ENCODE measurements around the gene ZSWIM1. TPM values are rescaled to one million over a fixed set of nuclear protein-coding genes. Genes with fewer than 3 reads are reported as not detected.

The ZSWIM1 gene
- total and polyA plus RNA-seq, 2 of the 8 experiments (the other 6 are each of a cell fraction or from before 2014, with no cell fraction given), result 14.1 to 15.6 TPM

GRCh38 chr20:45926731-45927070 is 45.7 kb downstream of the ZSWIM1 start:
- Histone ChIP-seq H3K4me1 (replicated peaks in 1 of 4; ENCODE audit: control insufficient read depth in 3 of 4, insufficient read depth in 4 of 4, low read length in 3 of 4) (peaks cover 3 to 5% (median 4%) of the 10 kb centered on the region in 4 experiments; a peak in 4 of 7 replicates), H4K8ac (ENCODE audit: extremely low read depth, insufficient read depth, low read length) (no peak overlapping the region), H2BK12ac (ENCODE audit: low read depth, low read length) (no peak overlapping the region), H3K18ac (ENCODE audit: extremely low read depth, low read length) (no peak overlapping the region), H2BK5ac (ENCODE audit: low read depth, low read length) (no peak overlapping the region), H3K23me2 (ENCODE audit: low read depth, low read length) (no peaks in the 10 kb centered on the region), H3K4me3 (ENCODE audit: extremely low read depth in 1 of 4, insufficient read depth in 2 of 4, low read depth in 3 of 4, low read length in 4 of 4) (no peak overlapping the region), H4K91ac (replicated peaks; ENCODE audit: insufficient read length, low read length) (no peak overlapping the region), H2BK20ac (ENCODE audit: low read length) (no peak overlapping the region), H3K56ac (replicated peaks; ENCODE audit: insufficient read length, low read depth, low read length) (no peak overlapping the region), H2BK120ac (replicated peaks; ENCODE audit: low read depth, low read length) (no peak overlapping the region), H3K79me2 (ENCODE audit: control insufficient read depth in 1 of 2, insufficient read depth in 2 of 2, low read length in 2 of 2) (no peaks in the 10 kb centered on the region), H3K27ac (ENCODE audit: low read depth, low read length) (no peak overlapping the region), H3K4me2 (ENCODE audit: insufficient read depth in 1 of 2, low read depth in 2 of 2, low read length in 2 of 2) (no peak overlapping the region), H3K79me1 (ENCODE audit: low read depth, low read length) (no peaks in the 10 kb centered on the region), H4K5ac (ENCODE audit: insufficient read length, low read depth, low read length) (no peak overlapping the region), H2AFZ (ENCODE audit: low read length) (no peak overlapping the region), H3K14ac (ENCODE audit: insufficient read length) (no peak overlapping the region), H3K36me3 (ENCODE audit: control insufficient read depth in 2 of 4, insufficient read depth in 4 of 4, low read length in 3 of 4) (no peaks in the 10 kb centered on the region), H2BK15ac (ENCODE audit: low read length) (no peak overlapping the region), H3K23ac (ENCODE audit: insufficient read length) (no peak overlapping the region), H3K9ac (replicated peaks in 1 of 4; ENCODE audit: extremely low read depth in 1 of 4, low read depth in 3 of 4, low read length in 3 of 4) (no peak overlapping the region), H4K20me1 (replicated peaks in 1 of 2; ENCODE audit: control insufficient read depth in 1 of 2, insufficient read depth in 2 of 2, low read length in 2 of 2) (no peaks in the 10 kb centered on the region), H3K27me3 (replicated peaks in 1 of 4; ENCODE audit: control insufficient read depth in 3 of 4, extremely low read depth in 1 of 4, insufficient read depth in 3 of 4, low read length in 3 of 4) (no peaks in the 10 kb centered on the region), H3K4ac (replicated peaks; ENCODE audit: insufficient read length, low read depth, low read length) (no peak overlapping the region), H2AK5ac (ENCODE audit: low read depth, low read length) (no peak overlapping the region), H3K9me3 (ENCODE audit: insufficient read depth in 2 of 2, low read depth in 1 of 2, low read length in 1 of 2) (no peaks in the 10 kb centered on the region)
- DNase-seq (ENCODE audit: low read depth in 1 of 2, low spot score in 2 of 2), result no peak
- ChIA-PET CTCF (ENCODE audit: partially characterized antibody) (interaction anchor here (0.7 to 2.4 kb wide), 3 partner anchors 10 to 60 kb away, joined by 3 to 10 read pairs (median 4); no protein-coding TSS in a partner anchor), POLR2A (ENCODE audit: partially characterized antibody) (interaction anchor here (0.9 to 18.4 kb wide), 8 partner anchors 6 to 36 kb away, joined by 3 to 283 read pairs (median 13); partner anchors contain the start of genes CTSA, NEURL2, PCIF1 and PLTP)
- 81% methylated on average over 2 of the region's 2 CpGs; no CpG with 5 or more reads in 1 of the 2 experiments for WGBS, 2 experiments (ENCODE audit: extremely low coverage in 1 of 2, insufficient coverage in 1 of 2, insufficient read length in 1 of 2, insufficient replicate concordance in 2 of 2, low coverage in 1 of 2, low lambda C conversion rate in 2 of 2, missing lambda C conversion rate in 1 of 2)
- FAIRE-seq, result no peak
- TF ChIP-seq MAX (IDR thresholded peaks at IDR 0.05), result no peak
- TF ChIP-seq BACH1 (IDR thresholded peaks at IDR 0.05; ENCODE audit: low read length), result no peak
- no peak for TF ChIP-seq SP4 (IDR thresholded peaks at IDR 0.05; ENCODE audit: low read length)
- no peak for TF ChIP-seq CHD1 (IDR thresholded peaks at IDR 0.05; ENCODE audit: low read depth, low read length)
- no peak for TF ChIP-seq KDM5A (IDR thresholded peaks at IDR 0.05; ENCODE audit: low read length)
- no peak for TF ChIP-seq TCF12 (IDR thresholded peaks at IDR 0.05; ENCODE audit: low read depth, low read length)
- no peak for TF ChIP-seq SIRT6 (IDR thresholded peaks at IDR 0.05; ENCODE audit: low read length)
- no peak for TF ChIP-seq TAF1 (IDR thresholded peaks at IDR 0.05; ENCODE audit: low read depth, low read length)
- TF ChIP-seq HDAC2 (IDR thresholded peaks at IDR 0.05; ENCODE audit: borderline replicate concordance in 1 of 2, low read depth in 2 of 2, low read length in 2 of 2), result no peak
- no peak for TF ChIP-seq RXRA (IDR thresholded peaks at IDR 0.05; ENCODE audit: insufficient read depth, low read depth, low read length)
- TF ChIP-seq CTCF (IDR thresholded peaks at IDR 0.05; ENCODE audit: control extremely low read depth in 1 of 3, insufficient read depth in 1 of 3, low read depth in 1 of 3, low read length in 3 of 3), result no peak
- no peak for TF ChIP-seq SAP30 (IDR thresholded peaks at IDR 0.05; ENCODE audit: insufficient read depth, insufficient replicate concordance, low read length)

Data from H1 (cell line).